Measurements from ENCODE around the gene TLR10. TPM values are rescaled to one million over a fixed set of nuclear protein-coding genes. Genes with fewer than 3 reads are reported as not detected.
"Not testable (repeated sequence)": the region's sequence is repeated elsewhere in the genome, so short reads cannot be mapped to it uniquely, and the experiment has no call there.

The TLR10 gene
- total RNA-seq: not detected
- long read RNA-seq: 0 reads

- DNase-seq (peak; percentile 35), ATAC-seq (ENCODE audit: poor library complexity) (peak; percentile 72)
- intact Hi-C loops (cut with DNase I): no loop called here
Observed at GRCh38 chr4:38782452-38783108, at the start of gene TLR10. Gene TLR10 (minus strand): TSS chr4:38782990. CDS start chr4:38775590, 7,400 bp downstream.

- DNase-seq (no peak), ATAC-seq (ENCODE audit: poor library complexity) (no peak)
- intact Hi-C loops (cut with DNase I): no loop called here
Observed at GRCh38 chr4:38832206-38832605, 49.4 kb upstream of the TLR10 start.

- no peak for DNase-seq
- intact Hi-C loops (cut with DNase I): no loop called here
- ATAC-seq (ENCODE audit: poor library complexity): no peak
Observed at GRCh38 chr4:38831653-38832052, 48.9 kb upstream of the TLR10 start.

GRCh38 chr4:38829237-38829636, 46.4 kb upstream of the TLR10 start:
- intact Hi-C loops (cut with DNase I): no loop called here
- ATAC-seq (ENCODE audit: poor library complexity) (no peak), DNase-seq (no peak)

GRCh38 chr4:38823766-38824165, 41.0 kb upstream of the TLR10 start:
- intact Hi-C loops (cut with DNase I): no loop called here
- DNase-seq (no peak), ATAC-seq (ENCODE audit: poor library complexity) (no peak)

GRCh38 chr4:38822748-38823303, 40.0 kb upstream of the TLR10 start:
- intact Hi-C loops (cut with DNase I): no loop called here

GRCh38 chr4:38821739-38822138, 38.9 kb upstream of the TLR10 start:
- DNase-seq (no peak), ATAC-seq (ENCODE audit: poor library complexity) (no peak)
- intact Hi-C loops (cut with DNase I): no loop called here

More at GRCh38 chr4:38822748-38823303, 40.0 kb upstream of the TLR10 start:
- no peak for ATAC-seq (ENCODE audit: poor library complexity)
- DNase-seq: no peak

GRCh38 chr4:38820329-38821061, 37.7 kb upstream of the TLR10 start:
- no peak for ATAC-seq (ENCODE audit: poor library complexity)
- intact Hi-C loops (cut with DNase I): no loop called here

GRCh38 chr4:38819569-38819968, 36.8 kb upstream of the TLR10 start:
- no peak for DNase-seq
- no peak for ATAC-seq (ENCODE audit: poor library complexity)

More at GRCh38 chr4:38820329-38821061, 37.7 kb upstream of the TLR10 start:
- no peak for DNase-seq

GRCh38 chr4:38818441-38818976, 35.7 kb upstream of the TLR10 start:
- DNase-seq (no peak), ATAC-seq (ENCODE audit: poor library complexity) (no peak)
- intact Hi-C loops (cut with DNase I): no loop called here

More at GRCh38 chr4:38819569-38819968, 36.8 kb upstream of the TLR10 start:
- intact Hi-C loops (cut with DNase I): no loop called here

GRCh38 chr4:38815885-38816782, 33.3 kb upstream of the TLR10 start:
- intact Hi-C loops (cut with DNase I): no loop called here
- DNase-seq: no peak
- ATAC-seq (ENCODE audit: poor library complexity): peak; percentile 79

- no peak for DNase-seq
- ATAC-seq (ENCODE audit: poor library complexity): no peak
- intact Hi-C loops (cut with DNase I): no loop called here
Observed at GRCh38 chr4:38814386-38814785, 31.6 kb upstream of the TLR10 start.

GRCh38 chr4:38811297-38811696, 28.5 kb upstream of the TLR10 start:
- DNase-seq (no peak), ATAC-seq (ENCODE audit: poor library complexity) (no peak)
- intact Hi-C loops (cut with DNase I): no loop called here

- intact Hi-C loops (cut with DNase I); ATAC-seq (ENCODE audit: poor library complexity); DNase-seq: not testable (repeated sequence)
Observed at GRCh38 chr4:38807462-38807861, 24.7 kb upstream of the TLR10 start.

GRCh38 chr4:38806251-38806650, 23.5 kb upstream of the TLR10 start:
- ATAC-seq (ENCODE audit: poor library complexity); DNase-seq; intact Hi-C loops (cut with DNase I): not testable (repeated sequence)

- intact Hi-C loops (cut with DNase I): no loop called here
- ATAC-seq (ENCODE audit: poor library complexity) (peak; percentile 90), DNase-seq (peak; percentile 47)
Observed at GRCh38 chr4:38805530-38806145, 22.8 kb upstream of the TLR10 start.

- intact Hi-C loops (cut with DNase I): no loop called here
- no peak for DNase-seq
- ATAC-seq (ENCODE audit: poor library complexity): peak; percentile 64
Observed at GRCh38 chr4:38804654-38805295, 22.0 kb upstream of the TLR10 start, which contains the start of gene TLR1. Gene TLR1 (minus strand): TSS chr4:38804791. CDS start chr4:38798831, 5,960 bp downstream.

All from Right ventricle myocardium superior (tissue), 1 donor.